NCI-H226 (cell line): ENCODE measurements around the gene CDRT15.
"Not testable (repeated sequence)": the region's sequence is repeated elsewhere in the genome, so short reads cannot be mapped to it uniquely, and the experiment has no call there.

ENCODE experiments used
- DNase-seq: peaks from one replicate; pipeline ENCODE4 v3.0.0-alpha.2; 2015

Gene CDRT15

DNA sequence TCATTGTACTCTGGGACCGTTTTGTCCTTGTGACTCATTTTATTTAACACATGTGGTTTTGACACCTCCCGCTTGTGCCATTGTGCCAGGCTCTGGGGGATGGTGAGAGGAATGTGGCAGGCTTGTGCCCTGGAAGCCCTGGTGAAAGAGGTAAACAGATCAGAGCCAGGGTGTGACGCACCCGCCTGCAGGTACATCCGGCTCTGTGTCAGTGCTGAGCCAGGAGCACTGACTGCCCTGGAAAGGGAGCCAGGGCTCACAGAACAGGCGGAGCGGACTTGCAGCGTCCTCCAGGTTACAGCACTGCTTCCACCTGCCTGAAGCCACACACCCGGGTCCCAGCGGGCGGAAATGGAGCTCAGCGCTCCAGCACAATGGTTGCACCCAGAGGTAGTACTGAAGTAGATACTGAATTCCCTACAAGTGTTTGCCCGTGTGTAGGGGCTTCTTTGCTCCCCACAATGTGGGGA is 30.6 kb downstream of the CDRT15 start:
- DNase-seq, result no peak

DNA sequence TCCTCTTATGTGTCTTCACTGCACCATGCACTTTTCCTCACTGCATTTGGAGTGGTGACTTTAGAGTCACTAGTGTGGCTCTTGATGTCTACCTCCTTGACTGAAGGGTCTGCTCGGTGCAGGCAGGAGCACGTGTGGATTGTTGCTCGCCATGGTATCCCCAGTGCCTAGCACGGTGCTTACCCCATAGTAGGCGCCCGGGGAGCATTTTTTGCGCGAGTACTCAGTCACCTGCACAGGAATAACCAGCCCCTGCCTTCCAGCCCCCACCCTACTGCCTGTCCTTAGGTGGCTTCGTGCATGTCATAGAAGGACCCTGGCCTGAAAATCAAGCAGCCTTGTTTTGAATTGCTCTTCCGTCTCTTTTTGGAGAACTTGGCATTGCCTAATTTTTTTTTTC is 31.3 kb downstream of the CDRT15 start:
- no peak for DNase-seq

DNA sequence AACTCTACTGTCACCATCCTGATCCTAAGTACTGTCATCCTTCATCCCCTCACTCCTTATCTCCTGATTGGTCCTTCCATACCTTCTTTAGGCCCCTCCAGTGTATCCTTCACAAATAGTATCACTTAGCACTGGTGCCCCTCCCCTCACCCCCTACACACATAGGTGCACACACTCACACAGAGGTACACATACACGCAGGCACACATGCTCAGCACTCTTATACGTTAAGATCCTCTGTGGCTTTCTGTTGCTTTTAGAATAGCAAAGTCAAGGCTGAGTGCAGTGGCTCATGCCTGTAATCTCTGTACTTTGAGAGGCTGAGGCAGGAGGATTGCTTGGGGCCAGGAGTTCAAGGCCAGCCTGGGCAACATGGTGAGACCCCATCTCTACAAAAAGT is 32.1 kb downstream of the CDRT15 start:
- no peak for DNase-seq

DNA sequence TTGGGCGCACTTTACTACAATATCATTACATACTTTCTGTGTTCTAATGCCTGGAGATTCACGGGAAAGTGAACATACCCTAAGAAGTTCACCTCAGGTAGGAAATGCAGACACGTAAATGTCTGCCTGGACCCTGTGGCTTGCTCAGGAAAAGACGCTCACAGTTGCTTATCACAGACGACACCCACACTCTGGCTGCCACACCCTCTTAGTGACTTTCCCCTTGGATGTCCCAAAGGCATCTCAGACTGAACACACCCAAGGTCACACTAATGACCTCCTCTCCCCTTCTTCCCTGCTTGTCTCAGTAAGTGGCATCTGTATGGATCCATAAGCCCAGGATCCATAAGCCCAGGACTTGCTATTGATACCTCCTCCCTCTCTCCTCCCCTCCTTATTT is 32.6 kb downstream of the CDRT15 start:
- no peak for DNase-seq

DNA sequence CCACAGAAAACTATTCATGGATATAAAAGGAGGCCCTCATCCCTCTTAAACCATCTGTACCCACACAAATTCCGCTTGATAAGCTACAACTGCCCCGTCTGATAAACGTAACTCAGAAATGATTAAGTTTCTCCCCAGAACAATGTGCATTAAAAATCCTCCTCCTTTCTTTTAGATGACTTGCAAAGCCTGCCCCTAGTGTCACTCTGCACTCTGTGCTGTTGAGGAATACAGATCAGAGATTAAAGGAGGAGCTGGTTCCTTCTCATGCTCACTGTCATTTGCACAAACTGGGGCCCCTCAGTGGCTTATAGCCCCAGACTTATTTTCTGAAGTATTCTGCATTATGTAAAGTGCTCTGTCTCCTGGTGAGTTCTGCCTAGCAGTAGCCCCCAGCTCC is 33.3 kb downstream of the CDRT15 start:
- no peak for DNase-seq

DNA sequence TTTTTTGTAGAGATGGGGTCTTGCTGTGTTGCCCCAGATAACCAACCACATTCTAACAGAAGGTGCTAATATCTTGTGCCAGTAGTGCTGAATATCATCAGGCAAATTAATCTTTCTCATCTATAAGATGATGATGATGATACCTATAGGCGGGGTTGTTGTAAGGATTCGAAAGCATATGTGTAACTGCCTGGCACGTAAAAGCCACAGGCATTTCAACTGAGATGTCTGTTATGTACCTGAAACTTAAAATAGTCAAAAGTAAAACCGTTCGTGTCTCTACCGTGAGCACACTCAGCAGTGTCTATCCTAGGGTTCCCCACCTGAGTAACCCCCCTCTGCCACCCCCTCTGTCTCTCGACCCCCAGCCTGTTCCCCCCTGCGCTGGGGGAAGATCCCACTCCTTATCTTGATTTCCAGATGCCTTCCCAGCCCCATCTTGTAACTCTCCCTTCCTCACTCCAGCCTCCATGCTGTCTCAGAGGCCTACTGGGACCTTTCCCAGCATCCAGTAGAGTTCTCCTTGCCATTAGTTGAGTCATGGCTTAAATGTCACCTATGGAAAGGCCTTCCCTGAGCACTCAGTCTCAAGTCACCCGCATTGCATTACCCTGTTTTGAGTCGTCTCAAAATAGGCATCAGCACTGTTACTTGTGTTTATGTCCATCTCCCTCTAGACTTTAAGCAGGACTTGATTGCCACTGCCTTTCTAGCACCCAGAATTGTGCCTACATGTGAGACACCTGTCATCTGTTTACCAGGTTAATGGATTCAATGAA is 34.1 kb downstream of the CDRT15 start:
- DNase-seq, result no peak

DNA sequence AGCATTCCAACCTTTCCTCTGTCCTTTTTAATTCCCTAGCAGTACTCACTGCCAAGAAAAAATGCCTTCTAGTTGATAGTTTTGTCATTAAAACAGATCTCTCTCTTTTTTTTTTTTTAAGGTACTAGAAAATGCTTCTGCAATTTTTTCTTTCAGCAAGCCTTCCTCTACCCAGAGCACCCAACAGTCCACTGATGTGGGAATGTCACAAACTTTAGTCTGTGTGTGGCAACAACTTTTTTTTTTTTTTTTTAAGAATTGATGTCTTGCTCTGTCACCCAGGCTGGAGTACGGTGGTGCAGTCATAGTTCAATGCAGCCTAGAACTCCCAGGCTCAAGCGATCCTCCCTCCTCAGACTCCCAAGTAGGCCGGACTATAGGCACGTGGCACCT is 34.7 kb downstream of the CDRT15 start:
- no peak for DNase-seq

DNA sequence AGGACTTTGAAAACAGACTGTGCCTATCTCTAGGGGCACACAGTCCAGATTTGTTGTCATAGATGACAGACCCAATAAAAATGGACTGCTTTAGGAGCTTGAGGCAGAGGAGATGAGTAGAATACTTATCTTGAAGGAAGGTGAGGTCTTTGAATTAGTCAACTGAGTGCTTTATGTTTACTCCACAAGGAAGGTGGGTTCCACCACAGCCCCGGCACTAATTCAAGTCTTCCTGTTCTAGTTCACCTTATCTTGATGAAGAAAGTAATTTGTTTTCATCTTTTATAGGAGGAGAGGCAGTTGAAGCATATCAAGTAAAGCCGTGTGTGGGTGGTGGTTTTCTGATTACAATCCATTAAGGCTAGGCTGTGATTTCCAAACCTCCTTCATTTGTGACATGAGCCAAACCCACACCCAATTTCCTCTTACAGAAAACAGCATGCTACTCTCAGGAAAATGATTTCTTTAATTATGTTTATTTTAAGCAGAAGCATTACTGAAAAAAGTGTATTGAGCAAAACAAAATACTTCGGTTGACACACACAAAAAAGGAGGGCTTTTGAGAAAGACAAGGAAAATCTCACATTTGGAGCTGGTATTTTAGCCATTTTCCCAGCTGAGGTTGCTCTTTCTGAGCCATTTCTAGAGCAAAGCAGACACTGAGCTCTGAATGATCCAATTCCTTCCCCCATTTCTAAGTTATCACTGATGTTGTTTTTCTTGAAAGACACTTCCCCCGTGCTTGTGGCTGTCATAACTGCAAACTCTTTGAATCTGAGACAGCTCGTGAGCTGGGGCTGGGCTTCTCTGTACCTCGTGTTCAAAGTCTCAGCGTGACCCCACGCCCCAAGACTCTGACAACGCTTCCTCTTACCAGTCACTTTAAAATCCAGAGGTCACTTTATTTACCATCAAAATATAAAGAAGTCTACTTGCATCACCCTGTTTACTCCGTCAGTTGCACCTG is 35.4 kb downstream of the CDRT15 start:
- DNase-seq, result no peak

DNA sequence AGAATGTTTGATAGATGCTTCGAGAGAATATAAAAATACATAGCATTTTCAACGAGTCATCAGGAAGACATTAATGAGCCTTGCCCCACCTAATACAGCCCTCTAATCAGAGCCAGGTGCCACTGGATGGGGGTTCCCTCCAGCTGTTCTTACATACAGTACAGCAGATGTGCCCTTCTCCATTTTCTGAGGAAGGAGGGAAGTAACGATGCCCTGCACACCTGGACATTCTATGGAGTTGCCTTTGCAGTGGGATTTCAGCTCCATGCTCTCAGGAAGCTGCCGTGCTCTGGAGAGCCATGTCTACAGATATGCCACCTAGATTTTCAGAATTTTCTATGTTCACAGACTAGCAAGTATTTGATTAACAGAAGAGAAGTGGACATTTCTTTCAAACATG is 36.3 kb downstream of the CDRT15 start:
- DNase-seq, result no peak

DNA sequence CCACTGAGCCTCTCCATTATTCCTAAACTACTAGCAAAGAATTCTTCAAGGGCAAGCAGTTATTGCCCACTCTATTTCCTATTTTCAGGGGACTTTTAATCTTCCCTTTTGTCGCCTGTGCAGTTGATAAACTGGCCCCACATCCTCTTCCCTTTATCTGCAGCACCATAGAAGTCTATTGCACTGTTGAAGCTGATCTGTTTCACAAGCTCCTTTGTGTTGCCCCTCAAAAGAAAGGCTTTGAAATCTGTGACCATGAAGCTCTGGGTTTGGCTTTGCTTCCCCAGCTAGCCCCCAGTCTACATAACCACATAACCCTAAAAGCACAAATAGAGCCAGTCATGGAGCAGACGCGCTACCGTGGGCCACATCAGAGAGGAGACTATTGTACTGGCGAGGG is 37.1 kb downstream of the CDRT15 start:
- DNase-seq, result no peak

DNA sequence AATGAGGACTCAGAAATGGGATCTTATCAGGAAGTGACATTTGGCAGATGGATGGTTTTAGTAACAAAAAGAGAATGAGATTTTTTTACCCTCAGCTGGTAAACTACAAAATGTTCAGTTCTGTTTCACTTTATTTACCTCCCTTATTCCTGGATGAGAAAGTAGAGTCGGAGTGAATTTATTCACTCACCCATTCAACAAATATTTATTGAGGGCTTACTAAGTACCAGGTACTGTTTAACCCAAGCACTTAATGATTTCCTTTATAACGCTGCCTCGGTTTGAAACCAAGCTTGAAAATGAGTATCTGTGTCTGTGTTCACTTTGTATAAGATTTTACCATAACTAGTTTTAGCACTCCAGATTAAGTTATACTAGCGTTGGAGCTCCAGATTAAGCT is 38.1 kb downstream of the CDRT15 start:
- DNase-seq, result no peak

DNA sequence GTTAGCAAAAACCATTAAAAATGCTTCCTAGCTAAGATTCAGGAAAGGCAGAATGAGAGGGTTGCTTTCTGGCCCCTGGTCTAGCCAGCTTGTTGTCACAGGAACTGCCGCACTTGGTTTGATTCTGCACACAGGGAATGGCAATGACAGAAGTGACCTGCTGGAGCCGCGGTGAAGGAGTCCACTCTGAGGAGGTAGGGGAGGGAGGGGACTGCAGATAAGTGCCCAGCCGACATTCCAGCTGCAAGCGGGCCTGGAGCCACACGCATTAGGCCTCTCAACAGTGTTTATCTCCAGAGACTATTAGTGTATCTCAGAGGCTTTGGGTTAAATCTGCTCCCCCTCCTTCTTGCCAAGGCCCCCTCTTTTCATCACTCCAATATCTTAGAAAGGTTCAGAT is 38.6 kb downstream of the CDRT15 start:
- DNase-seq, result no peak

DNA sequence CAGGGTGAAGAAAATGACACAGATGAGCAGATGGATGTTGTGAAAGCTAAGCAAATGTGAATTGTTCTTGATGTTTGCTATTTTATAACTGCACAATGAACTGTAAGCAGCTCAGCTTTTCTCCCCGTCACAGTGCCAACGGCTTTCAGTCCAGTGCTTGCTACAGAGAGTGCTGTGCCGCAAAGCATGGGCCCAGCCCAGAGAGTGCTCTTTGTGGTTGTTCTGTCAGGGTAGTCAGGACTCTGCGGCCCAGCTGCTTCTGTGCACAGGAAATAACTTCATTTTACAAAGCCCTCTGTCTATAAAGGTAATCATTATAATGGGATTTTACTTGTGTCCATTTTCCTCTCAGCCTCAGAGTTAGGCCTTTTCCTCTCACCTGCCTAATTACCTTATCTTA is 39.1 kb downstream of the CDRT15 start:
- no peak for DNase-seq

DNA sequence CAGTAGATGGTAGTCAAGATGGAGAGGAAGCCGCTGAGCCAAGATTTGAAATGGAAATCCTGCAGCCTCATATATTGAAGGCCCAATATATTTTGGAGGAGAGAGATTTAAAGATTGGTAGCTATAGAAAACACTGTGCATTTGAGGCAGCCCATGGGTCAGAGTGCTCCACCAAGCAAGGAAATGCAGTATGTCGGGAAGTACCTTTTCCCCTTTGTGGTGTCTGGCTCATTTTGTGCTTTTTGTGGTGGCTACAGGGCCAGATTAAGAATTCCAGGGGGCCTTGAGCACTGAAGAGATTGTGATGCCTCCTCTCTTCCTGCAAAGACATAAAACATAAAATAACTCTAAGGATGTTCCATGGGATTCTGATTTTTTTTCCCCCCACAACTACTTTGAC is 39.6 kb downstream of the CDRT15 start:
- no peak for DNase-seq

DNA sequence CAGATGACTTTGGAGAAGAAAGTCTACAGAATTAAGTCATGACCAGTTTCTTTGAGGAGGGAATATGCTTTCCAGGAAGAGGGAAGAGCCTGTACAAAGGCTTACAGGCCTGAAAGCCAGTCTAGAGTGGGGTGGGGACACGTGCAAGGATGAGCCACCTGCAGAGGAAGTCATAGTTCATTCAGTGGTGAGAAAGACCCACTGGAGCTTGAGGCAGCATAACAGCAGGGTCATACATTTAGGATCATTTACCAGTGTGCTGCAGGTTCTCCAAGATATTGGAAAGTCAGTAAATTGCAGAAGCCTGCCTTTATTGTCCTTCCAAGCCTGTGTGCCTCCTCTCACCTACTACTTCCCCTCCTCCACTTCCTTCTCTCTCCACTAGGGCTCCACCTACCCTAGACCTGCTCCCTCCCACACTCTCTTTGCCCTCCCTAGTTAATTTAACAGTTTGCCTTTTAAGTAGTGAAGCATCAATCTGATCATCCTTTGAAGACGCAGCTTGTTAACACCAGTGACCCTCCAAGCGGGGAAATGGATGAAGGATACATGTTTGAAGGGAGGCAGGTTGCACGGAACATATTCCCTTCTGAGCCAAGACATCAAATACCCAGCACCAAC is 40.2 kb downstream of the CDRT15 start:
- no peak for DNase-seq

DNA sequence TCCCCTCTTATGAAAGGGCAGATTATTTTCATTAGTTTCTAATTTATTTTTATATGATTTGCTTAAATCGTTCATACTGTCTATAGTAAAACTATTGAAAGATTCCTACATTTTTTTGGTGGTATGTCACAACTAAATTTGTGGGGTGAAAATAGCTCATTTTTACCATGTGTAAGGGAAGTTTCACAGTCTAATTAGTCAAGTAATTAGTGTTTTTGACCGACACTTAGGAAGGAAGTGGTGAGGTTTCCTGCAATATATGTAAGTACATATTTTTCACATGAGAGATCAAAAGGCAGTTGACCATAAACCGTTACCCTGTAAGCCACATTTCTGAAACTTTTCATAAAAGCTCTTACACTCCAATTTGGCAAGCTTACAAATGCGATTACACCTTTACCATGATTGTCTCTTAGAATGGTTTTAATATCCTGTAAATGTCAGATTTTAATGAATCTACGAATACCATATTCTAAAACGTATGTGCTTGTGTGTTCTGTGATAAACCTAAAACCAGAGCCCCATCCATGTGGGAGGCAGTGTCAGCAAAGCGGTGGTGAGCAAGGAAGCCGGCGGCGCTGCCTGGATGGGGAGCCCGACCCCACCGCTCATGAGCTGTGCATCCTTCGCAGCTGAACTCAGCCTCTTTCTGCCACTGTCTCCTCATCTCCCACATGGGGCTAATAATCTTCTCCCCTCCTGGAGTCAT is 43.9 kb downstream of the CDRT15 start:
- not testable (repeated sequence) for DNase-seq

DNA sequence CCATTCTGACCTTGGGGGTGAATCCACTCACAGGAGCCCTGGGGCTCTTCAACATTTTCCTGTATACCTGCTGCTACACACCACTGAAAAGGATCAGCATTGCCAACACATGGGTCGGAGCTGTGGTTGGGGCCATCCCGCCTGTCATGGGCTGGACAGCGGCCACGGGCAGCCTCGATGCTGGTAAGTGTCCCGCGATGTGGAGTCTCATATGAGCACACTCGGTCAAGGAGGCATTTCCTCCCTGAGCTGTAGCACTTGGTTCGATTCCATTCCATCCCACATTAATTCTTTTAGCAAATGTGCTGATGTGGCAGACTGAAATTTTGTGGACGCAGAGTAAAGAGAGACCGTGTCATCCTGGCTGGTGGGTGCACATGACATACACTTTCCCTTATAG is 44.6 kb downstream of the CDRT15 start:
- DNase-seq, result not testable (repeated sequence)

DNA sequence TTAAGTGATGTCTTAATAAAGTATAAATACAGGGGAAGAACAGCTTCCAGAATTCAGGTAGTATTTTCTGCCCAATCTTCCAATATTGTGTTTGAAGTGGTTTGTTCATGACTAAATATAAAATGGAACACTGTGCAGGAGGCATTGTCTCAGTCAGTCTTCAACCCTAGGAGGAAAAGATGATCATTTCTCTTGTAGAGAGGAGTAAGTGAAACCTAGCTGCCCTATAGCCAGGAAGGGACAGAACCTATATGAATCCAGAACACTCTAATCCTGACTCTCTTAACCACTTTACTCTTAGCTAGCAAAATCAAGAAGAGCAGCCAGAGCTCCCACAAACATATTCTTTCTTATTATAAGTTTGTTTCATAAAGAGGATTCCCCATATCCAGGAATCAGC is 45.2 kb downstream of the CDRT15 start:
- not testable (repeated sequence) for DNase-seq

DNA sequence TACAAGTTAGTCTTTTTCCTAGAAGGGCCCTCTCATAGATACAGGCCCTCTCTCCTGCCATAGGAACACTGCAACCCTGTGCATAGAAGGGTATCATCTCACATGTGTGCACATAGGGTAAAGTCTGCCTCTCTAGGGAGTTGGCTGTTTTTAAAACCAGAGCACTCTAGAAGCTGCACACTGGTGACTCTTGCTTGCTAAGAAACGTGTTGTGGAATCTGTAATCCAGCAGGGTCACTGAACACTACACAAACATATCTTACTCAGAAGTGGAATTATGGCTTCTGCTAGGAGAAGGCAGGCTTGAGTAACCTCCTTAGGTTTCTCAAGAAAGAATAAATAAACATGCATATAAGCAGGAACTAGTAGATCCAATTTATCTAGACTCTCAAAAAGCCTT is 45.9 kb downstream of the CDRT15 start:
- not testable (repeated sequence) for DNase-seq

DNA sequence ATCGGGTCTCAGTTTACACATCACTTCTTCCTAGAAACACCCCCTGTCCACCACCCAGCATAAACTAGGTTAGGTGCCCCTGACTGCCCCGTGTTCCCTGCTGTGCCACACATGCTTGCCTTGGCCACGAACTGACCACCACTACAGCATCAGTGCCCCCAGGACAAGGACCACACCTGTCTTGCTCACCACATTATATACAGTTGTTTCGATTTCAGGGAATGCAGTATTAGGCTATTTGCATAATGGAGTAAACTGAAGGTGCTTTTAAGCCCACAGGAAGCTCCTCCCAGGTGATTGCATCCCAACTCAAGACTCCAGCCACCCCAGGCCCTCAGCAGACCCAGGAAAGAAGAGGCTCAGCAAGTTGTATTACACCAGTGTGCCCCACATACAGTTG is 50.2 kb downstream of the CDRT15 start:
- not testable (repeated sequence) for DNase-seq
